PFSK-1 (cell line): ENCODE data around the gene SAG.

ENCODE experiments used
- FOXP2 ChIP-seq: optimal IDR thresholded peaks from 2 replicates; pipeline ENCODE3; 2011; ENCODE audit warnings: borderline replicate concordance, control low read depth, inconsistent platforms; ENCODE audit not compliant: insufficient read depth; ENCODE audit errors: extremely low read length, extremely low read depth
- POLR2AphosphoS5 ChIP-seq: IDR thresholded peaks from 2 replicates; pipeline ENCODE4 v1.6.1; 2012; ENCODE audit warnings: low read depth, mild to moderate bottlenecking, control low read depth, low read length, moderate library complexity
- REST ChIP-seq, 2 experiments: IDR thresholded peaks; 2 replicates each; pipeline versions ENCODE4 v1.6.1 to v1.8.0; 2011 to 2012; ENCODE audit warnings: low read depth in 2 of 2, low read length in 2 of 2, control low read depth in 1 of 2, inconsistent platforms in 1 of 2, mild to moderate bottlenecking in 1 of 2, moderate library complexity in 1 of 2; ENCODE audit not compliant: insufficient read depth in 1 of 2
- SIN3A ChIP-seq: IDR thresholded peaks from 2 replicates; pipeline ENCODE4 v1.6.1; 2012; ENCODE audit warnings: mild to moderate bottlenecking, low read length, moderate library complexity, borderline replicate concordance; ENCODE audit not compliant: insufficient read depth
- TAF1 ChIP-seq: IDR thresholded peaks from 2 replicates; pipeline ENCODE4 v1.6.1; 2012; ENCODE audit warnings: low read length, control low read depth, borderline replicate concordance; ENCODE audit not compliant: insufficient read depth

Gene SAG

DNA sequence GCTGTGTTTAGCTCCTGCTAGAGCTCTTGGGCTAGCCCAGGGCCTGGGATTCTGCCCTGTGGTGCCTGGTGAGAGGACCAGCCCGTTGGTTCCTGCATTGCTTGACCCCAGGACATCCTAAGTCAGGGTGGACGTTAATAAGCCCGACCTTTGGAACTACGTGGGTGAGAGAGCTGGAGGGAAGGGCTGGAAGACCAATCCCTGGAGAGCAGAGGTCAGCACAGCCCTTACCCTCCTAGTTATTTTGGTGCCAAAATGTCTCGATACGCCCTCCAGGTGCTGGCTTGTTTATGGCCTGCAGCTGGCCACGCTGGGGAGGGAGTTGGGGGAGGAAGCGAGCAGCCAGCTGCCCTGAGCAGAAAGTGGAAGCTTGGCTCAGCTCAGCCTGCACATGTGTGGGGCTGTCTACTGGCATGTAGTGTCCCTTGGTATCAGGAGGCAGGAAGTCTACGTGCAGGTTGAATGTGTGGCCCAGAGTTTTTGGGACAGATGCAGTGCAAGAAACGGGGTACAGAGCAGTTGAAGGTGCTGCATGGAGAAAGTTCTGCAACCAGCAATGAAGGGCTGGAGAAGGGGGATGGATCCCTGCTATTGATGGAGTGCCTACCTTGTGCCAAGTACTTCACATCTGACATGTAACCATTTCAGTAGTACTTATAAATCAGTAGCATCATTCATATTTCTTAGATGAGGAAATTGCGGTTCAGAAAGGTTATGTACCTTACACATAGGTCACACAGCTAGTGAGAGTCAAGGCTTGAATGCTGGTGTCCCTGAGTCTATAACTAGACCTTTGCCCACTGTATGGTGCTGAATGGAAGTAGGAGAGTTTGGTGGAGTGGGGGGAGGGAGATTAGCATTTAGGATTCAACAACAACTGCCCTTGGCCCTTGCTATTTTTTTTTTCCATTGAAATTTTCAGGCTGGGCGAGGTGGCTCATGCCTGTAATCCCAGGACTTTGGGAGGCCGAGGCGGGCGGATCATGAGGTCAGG lies 41.7 kb downstream of the SAG start:
- TF ChIP-seq POLR2AphosphoS5 (no peak), TAF1 (no peak), SIN3A (0 out of 2 replicates have a peak, but pooled peaks have one; percentile 35), REST (IDR thresholded peaks at IDR 0.05; ENCODE audit: insufficient read depth in 1 of 2, low read depth in 2 of 2, low read length in 2 of 2) (no peak), FOXP2 (peak; percentile 76)

GRCh38 chr2:233350708-233351107 lies 43.1 kb downstream of the SAG start:
- no peak for TF ChIP-seq POLR2AphosphoS5
- no peak for TF ChIP-seq FOXP2
- 0 out of 2 replicates have a peak, but pooled peaks have one; percentile 13 for TF ChIP-seq SIN3A
- TF ChIP-seq REST (IDR thresholded peaks at IDR 0.05; ENCODE audit: insufficient read depth in 1 of 2, low read depth in 2 of 2, low read length in 2 of 2) = no peak
- no peak for TF ChIP-seq TAF1

GRCh38 chr2:233351423-233351822 lies 43.8 kb downstream of the SAG start:
- TF ChIP-seq FOXP2 (no peak), SIN3A (no peak), REST (IDR thresholded peaks at IDR 0.05; ENCODE audit: insufficient read depth in 1 of 2, low read depth in 2 of 2, low read length in 2 of 2) (no peak), POLR2AphosphoS5 (no peak), TAF1 (no peak)

- TF ChIP-seq SIN3A (no peak), TAF1 (no peak), POLR2AphosphoS5 (no peak), FOXP2 (no peak), REST (IDR thresholded peaks at IDR 0.05; ENCODE audit: insufficient read depth in 1 of 2, low read depth in 2 of 2, low read length in 2 of 2) (no peak)
Measured at GRCh38 chr2:233352141-233352842, 44.7 kb downstream of the SAG start.
